Measurements from ENCODE around the gene B4GALT5. TPM values are rescaled to one million over a fixed set of nuclear protein-coding genes. Genes with fewer than 3 reads are reported as not detected.

The B4GALT5 gene
- total and polyA plus RNA-seq, 12 donors, result 14.2 to 137 (median 69.1) TPM

GRCh38 chr20:49610691-49611538 lies 102.8 kb downstream of the B4GALT5 start:
- Histone ChIP-seq H3K27ac (no peak overlapping the region), H3K36me3 (replicated peaks in 1 of 2) (no peaks in the 10 kb centered on the region), H3K4me3 (no peak overlapping the region), H3K4me1 (replicated peaks in 1 of 2) (peaks cover 0 to 23% of the 10 kb centered on the region in 2 donors), H3K9me3 (replicated peaks in 1 of 3) (no peaks in the 10 kb centered on the region), H3K27me3 (no peaks in the 10 kb centered on the region)
- DNase-seq, result peak; percentile 73 to 90 (median 82)
- WGBS, 4 donors, result 13 to 31% (median 19%) methylated on average over 22 to 48 of the region's 48 CpGs
- TF ChIP-seq CTCF (IDR thresholded peaks at IDR 0.05) (peak; percentile 98 to 100 (median 100)), POLR2A (IDR thresholded peaks at IDR 0.05) (no peak)
- intact Hi-C loops (cut with DNase I), result loop anchor here (5.0 kb wide), 2 partner anchors 231 to 236 kb away; no protein-coding TSS in a partner anchor

- Histone ChIP-seq H3K27me3 (no peaks in the 10 kb centered on the region), H3K4me3 (no peak overlapping the region), H3K36me3 (replicated peaks in 1 of 2) (no peaks in the 10 kb centered on the region), H3K27ac (no peak overlapping the region), H3K9me3 (replicated peaks in 1 of 3) (no peaks in the 10 kb centered on the region), H3K4me1 (replicated peaks in 1 of 2) (peaks cover 0 to 17% of the 10 kb centered on the region in 2 donors)
- peak; percentile 51 to 76 (median 67) for DNase-seq
- WGBS, 4 donors, result 7 to 9% (median 8%) methylated on average over 11 to 17 of the region's 17 CpGs
- TF ChIP-seq CTCF (IDR thresholded peaks at IDR 0.05) (peak; percentile 92 to 99 (median 97)), POLR2A (IDR thresholded peaks at IDR 0.05) (no peak)
- intact Hi-C loops (cut with DNase I), result loop anchor here (2.0 to 10.0 kb wide), 2 partner anchors 66 to 274 kb away; no protein-coding TSS in a partner anchor
Measured at GRCh38 chr20:49608752-49609670, 104.7 kb downstream of the B4GALT5 start.

- H3K4me3 ChIP-seq, result no peak overlapping the region
Measured at GRCh38 chr20:49607568-49607967, 106.1 kb downstream of the B4GALT5 start.

More at GRCh38 chr20:49607568-49607967, 106.1 kb downstream of the B4GALT5 start:
- no peak for DNase-seq
- Histone ChIP-seq H3K9me3 (replicated peaks in 1 of 3) (no peaks in the 10 kb centered on the region), H3K27me3 (no peaks in the 10 kb centered on the region), H3K36me3 (replicated peaks in 1 of 2) (no peaks in the 10 kb centered on the region), H3K27ac (no peak overlapping the region), H3K4me1 (replicated peaks in 1 of 2) (peaks cover 0 to 17% of the 10 kb centered on the region in 2 donors)
- WGBS, 4 donors, result 92 to 100% (median 97%) methylated on average over 1 of the region's 1 CpG
- intact Hi-C loops (cut with DNase I), result loop anchor here in 1 of 2 donors (10.0 kb wide), 1 partner anchor 273 kb away; no protein-coding TSS in a partner anchor
- TF ChIP-seq POLR2A (IDR thresholded peaks at IDR 0.05) (no peak), CTCF (IDR thresholded peaks at IDR 0.05) (no peak)
